Keratinocyte (primary cell): Measurements from ENCODE around the gene MAP1S. TPM values are rescaled to one million over a fixed set of nuclear protein-coding genes. Genes with fewer than 3 reads are reported as not detected.

Experiments used
- DNase-seq: peaks from one replicate; pipeline ENCODE4 v3.0.0-alpha.2; 2011; ENCODE audit warnings: low read depth, missing footprints, low spot score
- FAIRE-seq: peaks from 2 replicates; lab custom pipeline; 2011; peaks lifted over from hg19 to GRCh38; lab: Jason Lieb, UNC
- H2AFZ ChIP-seq: 2 replicates; pipeline ENCODE4 v1.6.0; 2012; ENCODE audit warnings: low read length, control low read depth, inconsistent platforms; ENCODE audit not compliant: control insufficient read depth
- H3K27ac ChIP-seq: 2 replicates; pipeline ENCODE4 v1.5.1; 2011; ENCODE audit warnings: low read length; ENCODE audit not compliant: control insufficient read depth, insufficient read depth
- H3K27me3 ChIP-seq: 3 replicates; pipeline ENCODE4 v1.6.0; 2011; ENCODE audit warnings: low read length; ENCODE audit not compliant: control insufficient read depth, insufficient read depth; ENCODE audit errors: extremely low read depth
- H3K36me3 ChIP-seq, 2 experiments: 2 replicates in 1 of 2; 3 replicates in 1 of 2; pipeline ENCODE4 v1.5.1; 2011; ENCODE audit warnings: low read length in 2 of 2, mild to moderate bottlenecking in 1 of 2; ENCODE audit not compliant: control insufficient read depth in 2 of 2, insufficient read depth in 2 of 2; ENCODE audit errors: extremely low read depth in 1 of 2
- H3K4me1 ChIP-seq: 3 replicates; pipeline ENCODE4 v1.5.1; 2011; ENCODE audit warnings: low read length; ENCODE audit not compliant: control insufficient read depth, insufficient read depth; ENCODE audit errors: extremely low read depth
- H3K4me2 ChIP-seq: 3 replicates; pipeline ENCODE4 v1.6.0; 2011; ENCODE audit warnings: low read depth, low read length; ENCODE audit not compliant: control insufficient read depth, insufficient read depth; ENCODE audit errors: extremely low read depth
- H3K4me3 ChIP-seq, 3 experiments: fragments of 200-600 bp in 1 of 3; sonication (generic) in 1 of 3; 2 replicates in 2 of 3; 3 replicates in 1 of 3; pipeline ENCODE4 v1.5.1; 2011 to 2016; ENCODE audit warnings: low read length in 3 of 3, mild to moderate bottlenecking in 3 of 3, control low read depth in 2 of 3, inconsistent platforms in 1 of 3, low read depth in 1 of 3, mixed read lengths in 1 of 3, mixed run types in 1 of 3, moderate library complexity in 1 of 3; ENCODE audit not compliant: control insufficient read depth in 2 of 3, insufficient read depth in 2 of 3; ENCODE audit errors: extremely low read depth in 1 of 3
- H3K79me2 ChIP-seq: 2 replicates; pipeline ENCODE4 v1.6.0; 2012; ENCODE audit warnings: low read length; ENCODE audit not compliant: control insufficient read depth, insufficient read depth
- H3K9ac ChIP-seq: 3 replicates; pipeline ENCODE4 v1.6.0; 2011; ENCODE audit warnings: low read length; ENCODE audit not compliant: control insufficient read depth, insufficient read depth; ENCODE audit errors: extremely low read depth
- H3K9me1 ChIP-seq: 3 replicates; pipeline ENCODE4 v1.6.0; 2011; ENCODE audit warnings: low read length; ENCODE audit not compliant: control insufficient read depth, insufficient read depth; ENCODE audit errors: extremely low read depth
- H3K9me3 ChIP-seq: 2 replicates; pipeline ENCODE4 v1.5.1; 2012; ENCODE audit warnings: low read depth, low read length; ENCODE audit not compliant: control insufficient read depth
- H4K20me1 ChIP-seq: 3 replicates; pipeline ENCODE4 v1.6.0; 2011; ENCODE audit warnings: low read length; ENCODE audit not compliant: control insufficient read depth, insufficient read depth; ENCODE audit errors: extremely low read depth
- EZH2 ChIP-seq: IDR thresholded peaks from one replicate; pipeline ENCODE4 v1.6.1; 2012; ENCODE audit warnings: inconsistent platforms, mild to moderate bottlenecking, low read length, moderate library complexity
- dilution Hi-C: fragments of 300-500 bp; cut with MboI; formaldehyde crosslinking; loops from one replicate; pipeline ENCODE4 v1.7.0; 2020; ENCODE audit warnings: low sequenced_read_pairs; ENCODE audit not compliant: extremely low pct_ligation_motif_present
- polyA plus RNA-seq, 5 experiments: library from polyadenylated mRNA; depleted of rRNA in 3 of 5; stranded (reverse) in 3 of 5; stranded (forward) in 1 of 5; unstranded in 1 of 5; fragments of >200 nt; gene quantifications; 1 replicate in 1 of 5; 2 replicates in 3 of 5; 3 replicates in 1 of 5; pipeline versions ENCODE4 v1.2.1 to v1.2.3, GENCODE V29; 2011 to 2012; ENCODE audit warnings: missing spikeins in 2 of 5, low read depth in 1 of 5, low replicate concordance in 1 of 5
- TF ChIP-seq, protein P1 (sequence below), 3 experiments: IDR thresholded peaks in 1 of 3; conservative IDR thresholded peaks in 1 of 3; optimal IDR thresholded peaks in 1 of 3; 2 replicates in 2 of 3; 3 replicates in 1 of 3; pipeline versions ENCODE3 to v1.5.1; 2011; ENCODE audit warnings: low read length in 3 of 3, mild to moderate bottlenecking in 3 of 3, moderate library complexity in 2 of 3, control low read depth in 1 of 3, inconsistent platforms in 1 of 3; ENCODE audit not compliant: insufficient read depth in 2 of 3; ENCODE audit errors: extremely low read depth in 1 of 3

MAP1S gene
- polyA plus RNA-seq, 1 donor (not counting 4 experiments of a cell fraction or from before 2014, with no cell fraction given): 3.7 TPM

DNA sequence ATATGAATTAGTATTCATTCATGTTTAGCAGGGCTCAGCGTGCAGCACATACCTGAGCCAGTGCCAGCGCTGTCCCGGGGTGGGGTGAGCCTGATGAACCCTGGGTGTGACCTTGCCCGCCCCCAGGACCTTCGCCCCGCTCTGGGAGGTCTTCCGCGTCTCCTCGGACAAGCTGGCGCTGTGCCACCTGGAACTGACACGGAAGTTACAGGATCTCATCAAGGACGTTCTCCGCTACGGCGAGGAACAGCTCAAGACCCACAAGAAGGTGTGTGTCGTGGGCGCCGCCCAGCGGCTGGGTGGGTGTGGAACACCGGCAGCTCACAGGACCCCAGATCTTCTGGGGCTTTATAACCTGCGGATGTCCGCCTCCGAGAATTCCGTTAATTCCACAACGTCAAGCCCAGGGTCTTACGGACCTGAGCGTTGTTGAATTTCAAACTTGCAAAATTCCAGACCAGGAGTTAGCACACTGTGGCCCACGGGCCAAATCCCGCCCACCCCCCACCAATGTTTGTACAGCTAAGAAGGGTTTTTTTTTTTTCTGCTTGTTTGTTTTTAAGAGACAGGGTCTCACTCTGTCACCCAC, 47.4 kb downstream of the MAP1S start:
- no peak for DNase-seq
- Histone ChIP-seq H3K36me3 (no peaks in the 10 kb centered on the region), H3K4me3 (peak overlapping the region; percentile 12 to 22 (median 20)), H3K9me1 (no peaks in the 10 kb centered on the region), H2AFZ (peak overlapping the region; percentile 46), H3K4me1 (peaks cover 3% of the 10 kb centered on the region), H3K9me3 (no peaks in the 10 kb centered on the region), H3K4me2 (peak overlapping the region; percentile 63), H3K9ac (no peak overlapping the region), H3K27me3 (no peaks in the 10 kb centered on the region), H3K79me2 (no peaks in the 10 kb centered on the region), H4K20me1 (no peaks in the 10 kb centered on the region), H3K27ac (no peak overlapping the region)
- dilution Hi-C loops: no loop called here
- TF ChIP-seq EZH2: no peak
- TF ChIP-seq, protein P1, sequence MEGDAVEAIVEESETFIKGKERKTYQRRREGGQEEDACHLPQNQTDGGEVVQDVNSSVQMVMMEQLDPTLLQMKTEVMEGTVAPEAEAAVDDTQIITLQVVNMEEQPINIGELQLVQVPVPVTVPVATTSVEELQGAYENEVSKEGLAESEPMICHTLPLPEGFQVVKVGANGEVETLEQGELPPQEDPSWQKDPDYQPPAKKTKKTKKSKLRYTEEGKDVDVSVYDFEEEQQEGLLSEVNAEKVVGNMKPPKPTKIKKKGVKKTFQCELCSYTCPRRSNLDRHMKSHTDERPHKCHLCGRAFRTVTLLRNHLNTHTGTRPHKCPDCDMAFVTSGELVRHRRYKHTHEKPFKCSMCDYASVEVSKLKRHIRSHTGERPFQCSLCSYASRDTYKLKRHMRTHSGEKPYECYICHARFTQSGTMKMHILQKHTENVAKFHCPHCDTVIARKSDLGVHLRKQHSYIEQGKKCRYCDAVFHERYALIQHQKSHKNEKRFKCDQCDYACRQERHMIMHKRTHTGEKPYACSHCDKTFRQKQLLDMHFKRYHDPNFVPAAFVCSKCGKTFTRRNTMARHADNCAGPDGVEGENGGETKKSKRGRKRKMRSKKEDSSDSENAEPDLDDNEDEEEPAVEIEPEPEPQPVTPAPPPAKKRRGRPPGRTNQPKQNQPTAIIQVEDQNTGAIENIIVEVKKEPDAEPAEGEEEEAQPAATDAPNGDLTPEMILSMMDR (optimal IDR thresholded peaks at IDR 0.05 in 1 of 3, IDR thresholded peaks at IDR 0.05 in 1 of 3, conservative IDR thresholded peaks at IDR 0.05 in 1 of 3; ENCODE audit: extremely low read depth in 1 of 3, insufficient read depth in 2 of 3, low read length in 3 of 3): peak; percentile 92 to 97 (median 95)
- FAIRE-seq: peak; percentile 93

DNA sequence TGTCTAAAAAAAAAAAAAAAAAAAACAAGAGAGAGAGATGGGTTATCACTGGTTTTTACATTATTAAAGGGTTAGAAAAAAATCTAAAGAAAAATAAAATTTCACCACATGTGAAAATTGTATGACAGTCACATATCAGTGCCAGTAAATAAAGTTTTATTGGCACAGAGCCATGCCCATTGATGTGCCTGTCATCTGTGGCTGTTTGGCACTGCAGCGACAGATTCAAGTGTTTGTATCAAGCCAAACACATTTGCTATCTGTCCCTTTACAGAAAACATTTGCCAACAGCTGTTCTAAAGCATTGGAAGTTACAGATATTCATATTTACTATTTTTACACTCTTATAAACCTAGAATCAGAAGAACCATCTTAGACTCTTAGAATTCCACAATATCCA, 48.3 kb downstream of the MAP1S start:
- FAIRE-seq (no peak), DNase-seq (no peak)
- Histone ChIP-seq H3K27ac (no peak overlapping the region), H3K4me2 (no peak overlapping the region), H3K4me1 (peaks cover 3% of the 10 kb centered on the region), H3K36me3 (no peaks in the 10 kb centered on the region), H3K9me1 (no peaks in the 10 kb centered on the region), H3K9me3 (no peaks in the 10 kb centered on the region), H3K9ac (no peak overlapping the region), H3K4me3 (no peak overlapping the region), H4K20me1 (no peaks in the 10 kb centered on the region), H3K27me3 (no peaks in the 10 kb centered on the region), H2AFZ (no peak overlapping the region), H3K79me2 (no peaks in the 10 kb centered on the region)
- dilution Hi-C loops: no loop called here
- TF ChIP-seq EZH2: no peak
- TF ChIP-seq, protein P1 (optimal IDR thresholded peaks at IDR 0.05 in 1 of 3, IDR thresholded peaks at IDR 0.05 in 1 of 3, conservative IDR thresholded peaks at IDR 0.05 in 1 of 3; ENCODE audit: extremely low read depth in 1 of 3, insufficient read depth in 2 of 3, low read length in 3 of 3): no peak
